BE2C (cell line): ENCODE results near the gene KAT14.
"Not testable (repeated sequence)": the region's sequence is repeated elsewhere in the genome, so short reads cannot be mapped to it uniquely, and the experiment has no call there.

Experiments
- DNase-seq: peaks from one replicate; pipeline ENCODE4 v3.0.0-alpha.2; 2020
- H3K27me3 ChIP-seq: fragments of 250-450 bp; sonication (Bioruptor Pico); 2 replicates; pipeline ENCODE4 v1.5.1; 2020; ENCODE audit warnings: mild to moderate bottlenecking
- H3K36me3 ChIP-seq: fragments of 250-450 bp; sonication (Bioruptor Pico); 2 replicates; pipeline ENCODE4 v1.5.1; 2020; ENCODE audit warnings: mild to moderate bottlenecking
- H3K4me1 ChIP-seq: fragments of 250-450 bp; sonication (Bioruptor Pico); 2 replicates; pipeline ENCODE4 v1.5.1; 2020
- H3K4me3 ChIP-seq: 2 replicates; pipeline ENCODE4 v1.5.1; 2011; ENCODE audit warnings: low read depth, low read length
- H3K9me3 ChIP-seq: fragments of 250-450 bp; sonication (Bioruptor Pico); 2 replicates; pipeline ENCODE4 v1.5.1; 2020
- CTCF ChIP-seq: IDR thresholded peaks from 2 replicates; pipeline ENCODE4 v1.5.1; 2012; ENCODE audit warnings: mild to moderate bottlenecking, low read depth, low read length

The KAT14 gene

GRCh38 chr20:18093388-18093787 lies 44.3 kb upstream of the KAT14 start:
- peaks cover 35% of the 10 kb centered on the region for H3K27me3 ChIP-seq
- no peaks in the 10 kb centered on the region for H3K9me3 ChIP-seq
- no peak overlapping the region for H3K4me3 ChIP-seq
- TF ChIP-seq CTCF: no peak
- no peak for DNase-seq
- H3K36me3 ChIP-seq: no peaks in the 10 kb centered on the region
- no peaks in the 10 kb centered on the region for H3K4me1 ChIP-seq

- Histone ChIP-seq H3K4me1 (no peaks in the 10 kb centered on the region), H3K36me3 (no peaks in the 10 kb centered on the region), H3K27me3 (peaks cover 35% of the 10 kb centered on the region), H3K9me3 (no peaks in the 10 kb centered on the region), H3K4me3 (no peak overlapping the region)
- no peak for TF ChIP-seq CTCF
- DNase-seq: no peak
Observed at GRCh38 chr20:18094191-18094590, 43.5 kb upstream of the KAT14 start.

GRCh38 chr20:18100569-18100968 lies 37.1 kb upstream of the KAT14 start:
- H3K36me3 ChIP-seq, H3K4me3 ChIP-seq, H3K4me1 ChIP-seq, H3K9me3 ChIP-seq, H3K27me3 ChIP-seq, DNase-seq: not testable (repeated sequence)

GRCh38 chr20:18101125-18101810 lies 36.4 kb upstream of the KAT14 start:
- Histone ChIP-seq H3K27me3 (peaks cover 5% of the 10 kb centered on the region; the same call in 1 of the 2 replicates), H3K9me3 (no peaks in the 10 kb centered on the region), H3K4me1 (no peaks in the 10 kb centered on the region), H3K36me3 (no peaks in the 10 kb centered on the region), H3K4me3 (no peak overlapping the region)
- no peak for TF ChIP-seq CTCF
- no peak for DNase-seq

GRCh38 chr20:18103497-18103896 lies 34.2 kb upstream of the KAT14 start:
- H3K9me3 ChIP-seq: no peaks in the 10 kb centered on the region
- no peak for TF ChIP-seq CTCF
- no peak overlapping the region for H3K4me3 ChIP-seq
- no peaks in the 10 kb centered on the region for H3K4me1 ChIP-seq
- no peak for DNase-seq
- H3K36me3 ChIP-seq: no peaks in the 10 kb centered on the region
- peaks cover 5% of the 10 kb centered on the region; the same call in 1 of the 2 replicates for H3K27me3 ChIP-seq

GRCh38 chr20:18108326-18108725 lies 29.3 kb upstream of the KAT14 start:
- H3K36me3 ChIP-seq: no peaks in the 10 kb centered on the region
- TF ChIP-seq CTCF: no peak

GRCh38 chr20:18128574-18128973 lies 9.1 kb upstream of the KAT14 start:
- DNase-seq, H3K36me3 ChIP-seq, H3K4me3 ChIP-seq, H3K27me3 ChIP-seq, H3K9me3 ChIP-seq, H3K4me1 ChIP-seq: not testable (repeated sequence)

More at GRCh38 chr20:18108326-18108725, 29.3 kb upstream of the KAT14 start:
- Histone ChIP-seq H3K4me1 (no peaks in the 10 kb centered on the region), H3K4me3 (no peak overlapping the region), H3K27me3 (peaks cover 7% of the 10 kb centered on the region), H3K9me3 (no peaks in the 10 kb centered on the region)
- no peak for DNase-seq
